Fibroblast of lung (primary cell): ENCODE measurements around the gene ZNRF3. TPM values are rescaled to one million over a fixed set of nuclear protein-coding genes. Genes with fewer than 3 reads are reported as not detected.
A peak's percentile ranks its signal among the peaks of the same experiment; 100 is the strongest.

Experiments used
- DNase-seq, 2 donors: peaks; one replicate each; pipeline versions ENCODE4 v3.0.0 to v3.0.0-alpha.2; 2010; ENCODE audit warnings: low read depth in 2 of 2
- H2AFZ ChIP-seq: 2 replicates; pipeline ENCODE4 v1.5.1; 2012; ENCODE audit warnings: low read length, control low read depth, inconsistent platforms
- H3K27ac ChIP-seq: 2 replicates; pipeline ENCODE4 v1.5.1; 2011; ENCODE audit warnings: low read length, control low read depth; ENCODE audit not compliant: insufficient read depth
- H3K27me3 ChIP-seq: 2 replicates; pipeline ENCODE4 v1.5.1; 2011; ENCODE audit warnings: mild to moderate bottlenecking, low read length; ENCODE audit not compliant: control insufficient read depth, insufficient read depth
- H3K36me3 ChIP-seq: 2 replicates; pipeline ENCODE4 v1.5.1; 2011; ENCODE audit warnings: low read length; ENCODE audit not compliant: control insufficient read depth, insufficient read depth
- H3K4me1 ChIP-seq: 2 replicates; pipeline ENCODE4 v1.5.1; 2011; ENCODE audit warnings: low read length; ENCODE audit not compliant: control insufficient read depth, insufficient read depth; ENCODE audit errors: extremely low read depth
- H3K4me2 ChIP-seq: 2 replicates; pipeline ENCODE4 v1.5.1; 2011; ENCODE audit warnings: low read length, control low read depth; ENCODE audit not compliant: insufficient read depth; ENCODE audit errors: extremely low read depth
- H3K4me3 ChIP-seq, 4 experiments: fragments of 200-600 bp in 1 of 4; sonication (generic) in 1 of 4; replicated peaks in 1 of 4; 2 replicates each; pipeline ENCODE4 v1.5.1; 2011 to 2016; ENCODE audit warnings: low read length in 4 of 4, low read depth in 3 of 4, mild to moderate bottlenecking in 3 of 4, control low read depth in 2 of 4, inconsistent platforms in 1 of 4, mixed read lengths in 1 of 4; ENCODE audit not compliant: insufficient read depth in 1 of 4; ENCODE audit errors: control extremely low read depth in 1 of 4
- H3K79me2 ChIP-seq: 2 replicates; pipeline ENCODE4 v1.5.1; 2012; ENCODE audit warnings: mild to moderate bottlenecking, low read length, inconsistent platforms; ENCODE audit not compliant: control insufficient read depth, insufficient read depth
- H3K9ac ChIP-seq: 2 replicates; pipeline ENCODE4 v1.5.1; 2011; ENCODE audit warnings: mild to moderate bottlenecking, low read length, control low read depth; ENCODE audit not compliant: insufficient read depth
- H3K9me3 ChIP-seq: 2 replicates; pipeline ENCODE4 v1.5.1; 2012; ENCODE audit warnings: low read depth, low read length; ENCODE audit not compliant: control insufficient read depth, insufficient read depth
- H4K20me1 ChIP-seq: 2 replicates; pipeline ENCODE4 v1.5.1; 2011; ENCODE audit warnings: low read length; ENCODE audit not compliant: control insufficient read depth, insufficient read depth; ENCODE audit errors: extremely low read depth
- EZH2 ChIP-seq: IDR thresholded peaks from 2 replicates; pipeline ENCODE4 v1.5.1; 2012; ENCODE audit warnings: low read length, control low read depth, mild to moderate bottlenecking; ENCODE audit errors: missing control alignments
- polyA plus RNA-seq, 2 donors: library from polyadenylated mRNA; depleted of rRNA in 1 of 2; stranded (reverse) in 1 of 2; unstranded in 1 of 2; fragments of >200 nt; gene quantifications; 2 replicates each; pipeline ENCODE4 v1.2.1, GENCODE V29; 2011 to 2012; ENCODE audit warnings: missing spikeins in 1 of 2
- total RNA-seq: library from RNA; depleted of rRNA; stranded (reverse); fragments of >200 nt; gene quantifications from 2 replicates; pipeline ENCODE4 v1.2.1, GENCODE V29; 2014
- TF ChIP-seq, protein P1 (sequence below), 2 donors: IDR thresholded peaks in 1 of 2; conservative IDR thresholded peaks in 1 of 2; 1 replicate in 1 of 2; 2 replicates in 1 of 2; pipeline ENCODE4 v1.5.1; 2011 to 2012; ENCODE audit warnings: low read length in 2 of 2, control low read depth in 1 of 2, inconsistent platforms in 1 of 2, low read depth in 1 of 2, mild to moderate bottlenecking in 1 of 2

The ZNRF3 gene
- total and polyA plus RNA-seq, 2 donors (not counting 1 experiment from before 2014, with no cell fraction given) = 1.1 to 2.6 TPM

DNA sequence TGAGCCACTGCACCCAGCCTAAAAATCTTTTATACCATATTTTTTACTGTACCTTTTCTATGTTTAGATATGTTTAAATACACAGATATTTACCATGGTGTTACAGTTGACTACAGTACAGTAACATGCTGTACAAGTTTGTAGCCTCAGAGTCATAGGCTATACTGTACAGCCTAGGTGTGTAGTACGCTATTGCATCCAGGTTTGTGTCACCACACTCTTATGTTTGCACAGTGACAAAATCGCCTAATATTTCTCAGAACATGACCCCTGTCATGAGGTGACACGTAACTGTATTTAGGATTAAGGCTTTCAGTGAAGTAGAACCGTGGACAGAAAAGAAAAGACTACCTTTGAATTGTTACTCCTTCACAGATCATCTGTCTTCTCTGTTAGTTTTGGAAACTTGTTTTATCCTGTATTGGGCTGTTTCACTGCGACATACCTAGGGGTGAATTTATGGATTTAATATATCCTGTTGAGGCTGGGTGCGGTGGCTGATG is 83.8 kb downstream of the ZNRF3 start:
- TF ChIP-seq, protein P1, sequence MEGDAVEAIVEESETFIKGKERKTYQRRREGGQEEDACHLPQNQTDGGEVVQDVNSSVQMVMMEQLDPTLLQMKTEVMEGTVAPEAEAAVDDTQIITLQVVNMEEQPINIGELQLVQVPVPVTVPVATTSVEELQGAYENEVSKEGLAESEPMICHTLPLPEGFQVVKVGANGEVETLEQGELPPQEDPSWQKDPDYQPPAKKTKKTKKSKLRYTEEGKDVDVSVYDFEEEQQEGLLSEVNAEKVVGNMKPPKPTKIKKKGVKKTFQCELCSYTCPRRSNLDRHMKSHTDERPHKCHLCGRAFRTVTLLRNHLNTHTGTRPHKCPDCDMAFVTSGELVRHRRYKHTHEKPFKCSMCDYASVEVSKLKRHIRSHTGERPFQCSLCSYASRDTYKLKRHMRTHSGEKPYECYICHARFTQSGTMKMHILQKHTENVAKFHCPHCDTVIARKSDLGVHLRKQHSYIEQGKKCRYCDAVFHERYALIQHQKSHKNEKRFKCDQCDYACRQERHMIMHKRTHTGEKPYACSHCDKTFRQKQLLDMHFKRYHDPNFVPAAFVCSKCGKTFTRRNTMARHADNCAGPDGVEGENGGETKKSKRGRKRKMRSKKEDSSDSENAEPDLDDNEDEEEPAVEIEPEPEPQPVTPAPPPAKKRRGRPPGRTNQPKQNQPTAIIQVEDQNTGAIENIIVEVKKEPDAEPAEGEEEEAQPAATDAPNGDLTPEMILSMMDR (conservative IDR thresholded peaks at IDR 0.05 in 1 of 2, IDR thresholded peaks at IDR 0.05 in 1 of 2; ENCODE audit: low read depth in 1 of 2, low read length in 2 of 2) = no peak
- TF ChIP-seq EZH2 = no peak
- Histone ChIP-seq H4K20me1 (no peaks in the 10 kb centered on the region), H3K4me1 (no peaks in the 10 kb centered on the region), H3K27ac (no peak overlapping the region), H3K9ac (no peak overlapping the region), H2AFZ (no peak overlapping the region), H3K27me3 (no peaks in the 10 kb centered on the region), H3K79me2 (no peaks in the 10 kb centered on the region), H3K4me2 (no peak overlapping the region), H3K4me3 (no peak overlapping the region), H3K9me3 (no peaks in the 10 kb centered on the region), H3K36me3 (no peaks in the 10 kb centered on the region)
- no peak for DNase-seq

DNA sequence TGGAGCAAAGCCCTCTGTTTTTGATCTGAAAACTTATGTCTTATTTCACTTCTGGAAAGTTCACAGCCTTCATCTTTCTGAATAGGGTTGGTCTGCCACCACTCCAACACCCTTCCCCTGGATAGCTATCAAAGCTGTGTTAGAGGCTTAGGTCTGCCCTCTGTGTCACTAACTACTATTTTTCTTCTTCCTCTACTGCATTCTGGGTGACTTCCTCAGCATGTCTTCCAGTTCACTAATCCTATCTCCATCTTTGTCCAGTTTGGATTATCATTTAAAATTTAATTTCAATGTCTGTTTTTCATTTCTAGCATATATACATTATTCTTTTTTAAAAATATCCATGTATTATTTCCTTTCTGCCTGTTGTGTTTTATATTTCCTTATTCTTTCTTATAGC is 84.6 kb downstream of the ZNRF3 start:
- no peaks in the 10 kb centered on the region for H3K27me3 ChIP-seq
- H3K4me1 ChIP-seq = no peaks in the 10 kb centered on the region
- H3K4me2 ChIP-seq = no peak overlapping the region
- no peak overlapping the region for H2AFZ ChIP-seq
- no peaks in the 10 kb centered on the region for H4K20me1 ChIP-seq
- no peak for DNase-seq
- no peak overlapping the region for H3K4me3 ChIP-seq
- TF ChIP-seq EZH2 = no peak
- TF ChIP-seq, protein P1 (conservative IDR thresholded peaks at IDR 0.05 in 1 of 2, IDR thresholded peaks at IDR 0.05 in 1 of 2; ENCODE audit: low read depth in 1 of 2, low read length in 2 of 2) = no peak
- H3K9me3 ChIP-seq = no peaks in the 10 kb centered on the region
- no peaks in the 10 kb centered on the region for H3K79me2 ChIP-seq
- H3K27ac ChIP-seq = no peak overlapping the region
- H3K36me3 ChIP-seq = no peaks in the 10 kb centered on the region
- H3K9ac ChIP-seq = no peak overlapping the region

DNA sequence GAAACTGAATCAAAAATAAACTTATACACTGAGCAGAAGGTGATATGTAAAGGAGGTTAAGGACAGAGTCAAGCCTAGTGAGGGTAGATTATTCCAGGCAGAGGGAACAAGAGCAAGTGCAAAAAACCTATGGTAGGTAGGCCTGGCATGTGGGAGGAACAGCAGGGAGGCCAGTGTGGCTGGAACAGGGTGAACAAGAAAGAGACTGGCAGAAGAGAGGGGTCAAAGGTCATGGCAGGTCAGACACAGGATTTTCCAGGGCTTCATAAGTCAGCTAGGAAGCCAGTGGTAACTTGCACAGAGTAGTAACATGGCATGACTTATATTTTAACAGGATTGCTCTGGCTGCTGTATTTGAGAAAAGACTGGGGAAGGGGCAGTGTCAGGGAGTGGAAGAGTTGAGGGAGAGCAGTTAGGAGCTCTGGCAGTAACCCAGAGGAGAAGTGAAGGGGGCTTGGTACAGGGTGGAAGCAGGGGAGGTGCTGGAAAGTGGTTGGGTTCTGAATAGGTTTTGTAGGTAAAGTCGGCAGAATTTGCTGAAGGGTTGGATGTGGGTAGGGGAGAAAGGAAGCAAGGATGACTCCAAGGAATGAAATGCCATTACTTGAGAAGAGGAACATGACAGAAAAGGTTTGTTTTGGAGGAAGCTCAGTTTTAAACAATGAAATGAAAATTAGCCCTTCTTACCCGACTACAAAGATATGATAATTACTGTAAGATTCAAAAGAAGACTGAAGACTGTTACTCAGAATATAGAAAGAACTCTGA is 86.2 kb downstream of the ZNRF3 start:
- Histone ChIP-seq H2AFZ (no peak overlapping the region), H3K27ac (no peak overlapping the region), H3K4me3 (no peak overlapping the region), H3K4me1 (no peaks in the 10 kb centered on the region), H3K27me3 (no peaks in the 10 kb centered on the region), H3K36me3 (no peaks in the 10 kb centered on the region), H4K20me1 (no peaks in the 10 kb centered on the region), H3K79me2 (no peaks in the 10 kb centered on the region), H3K9me3 (no peaks in the 10 kb centered on the region), H3K4me2 (no peak overlapping the region), H3K9ac (no peak overlapping the region)
- TF ChIP-seq, protein P1 (conservative IDR thresholded peaks at IDR 0.05 in 1 of 2, IDR thresholded peaks at IDR 0.05 in 1 of 2; ENCODE audit: low read depth in 1 of 2, low read length in 2 of 2) = no peak
- TF ChIP-seq EZH2 = no peak
- DNase-seq = peak in 1 of 2 donors; percentile 69
